ENCODE measurements around the gene PI4KA. TPM values are rescaled to one million over a fixed set of nuclear protein-coding genes. Genes with fewer than 3 reads are reported as not detected.
"Not testable (repeated sequence)": the region's sequence is repeated elsewhere in the genome, so short reads cannot be mapped to it uniquely, and the experiment has no call there.

Gene PI4KA
- total RNA-seq, 5 donors from 2014 or later (not counting 1 experiment from before 2014, with no cell fraction given), result 135 to 187 (median 143) TPM

DNA sequence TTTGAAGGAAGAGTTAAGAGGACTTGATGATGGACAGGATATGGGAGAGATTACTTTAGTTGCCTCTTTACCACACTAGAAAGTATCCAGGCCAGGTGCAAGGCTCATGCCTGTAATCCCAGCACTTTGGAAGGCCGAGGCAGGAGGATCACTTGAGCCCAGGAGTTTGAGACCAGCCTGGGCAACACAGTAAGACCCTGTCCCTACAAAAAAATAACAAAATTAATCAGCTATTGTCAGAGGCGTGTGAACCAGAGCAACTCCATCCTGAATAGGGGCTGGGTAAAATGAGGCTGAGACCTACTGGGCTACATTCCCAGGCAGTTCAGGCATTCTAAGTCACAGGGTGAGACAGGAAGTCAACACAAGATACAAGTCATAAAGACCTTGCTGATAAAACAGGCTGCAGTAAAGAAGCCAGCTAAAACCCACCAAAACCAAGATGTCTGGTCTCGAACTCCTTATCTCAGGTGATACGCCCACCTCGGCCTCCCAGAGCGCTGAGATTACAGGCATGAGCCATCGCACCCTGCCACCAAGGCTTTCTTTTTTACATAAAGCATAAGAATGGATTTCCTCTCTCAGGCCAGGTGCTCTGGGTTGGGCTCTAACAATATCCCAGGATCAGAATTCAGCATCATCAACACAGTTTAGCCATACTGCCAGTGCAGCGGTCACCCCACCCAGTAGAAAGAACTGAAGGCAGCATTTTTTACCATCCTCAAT, 17.8 kb downstream of the PI4KA start:
- Mint-ChIP-seq H3K4me3 (peak overlapping the region in 1 of 3 donors; percentile 38), H3K27ac (peak overlapping the region; percentile 48 to 56), H3K36me3 (peaks cover 5% of the 10 kb centered on the region), H3K27me3 (no peaks in the 10 kb centered on the region), H3K4me1 (peaks cover 70 to 74% (median 70%) of the 10 kb centered on the region in 3 donors), H3K9me3 (no peaks in the 10 kb centered on the region)
- no peaks in the 10 kb centered on the region for H3K27me3 ChIP-seq (replicated peaks in 1 of 2; ENCODE audit: control insufficient read depth in 2 of 2, extremely low read depth in 1 of 2, insufficient read depth in 2 of 2, low read length in 1 of 2)
- H3K4me1 ChIP-seq (ENCODE audit: control insufficient read depth in 1 of 2, extremely low read depth in 1 of 2, insufficient read depth in 2 of 2, low read length in 2 of 2), result peaks cover 3 to 14% of the 10 kb centered on the region in 2 experiments
- H3K9me3 ChIP-seq, result no peaks in the 10 kb centered on the region
- H3K27ac ChIP-seq (ENCODE audit: low read length), result no peak overlapping the region
- peaks cover 0 to 5% of the 10 kb centered on the region in 2 donors for H3K36me3 ChIP-seq (ENCODE audit: control insufficient read depth in 2 of 2, extremely low read depth in 1 of 2, insufficient read depth in 1 of 2, low read length in 1 of 2)
- H3K4me3 ChIP-seq (ENCODE audit: control insufficient read depth in 1 of 2, extremely low read depth in 1 of 2, low read length in 1 of 2), result no peak overlapping the region
- ChIA-PET POLR2A (no interaction called here), CTCF (no interaction called here)
- DNase-seq (no peak), ATAC-seq (replicated peaks in 1 of 4) (peak in 1 of 4 experiments; percentile 33)
- WGBS (ENCODE audit: insufficient coverage), result 53% methylated on average over 6 of the region's 8 CpGs

DNA sequence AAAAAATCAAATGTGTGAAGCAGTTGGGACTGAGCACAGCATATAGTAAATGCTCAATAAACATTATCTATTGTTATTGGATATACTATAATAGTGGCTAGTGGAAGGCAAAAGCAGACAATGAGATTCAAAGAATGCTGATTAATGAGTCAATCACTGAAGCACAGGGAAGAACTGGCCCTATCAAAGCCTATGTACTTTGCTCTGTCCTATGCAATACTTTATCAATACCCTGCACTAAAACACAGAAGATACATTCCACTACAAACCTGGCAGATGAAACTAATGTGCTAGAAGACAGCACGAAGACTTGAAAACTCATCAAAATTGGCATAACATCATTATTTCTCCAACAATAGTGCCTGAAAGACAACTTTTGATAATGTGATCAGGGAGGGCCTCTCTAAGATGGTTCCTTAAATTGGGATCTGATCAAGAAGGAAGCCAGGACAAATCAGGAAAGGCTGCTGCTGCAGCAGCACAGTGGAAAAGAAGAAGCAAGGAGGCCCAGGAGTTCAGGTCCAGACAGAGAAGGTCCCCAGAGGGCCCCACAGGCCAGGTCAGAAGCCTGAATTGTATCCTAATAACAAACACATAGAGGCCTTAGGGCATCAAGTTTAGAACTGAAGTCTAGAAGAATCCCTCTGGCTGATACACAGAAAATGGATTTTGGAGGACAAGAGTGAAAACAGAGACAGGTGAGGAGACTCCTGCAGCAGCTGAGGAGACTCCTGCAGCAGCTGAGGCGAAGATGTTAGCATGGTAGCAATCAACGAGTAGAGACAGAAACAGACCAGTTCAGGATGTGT, 18.6 kb downstream of the PI4KA start:
- WGBS (ENCODE audit: insufficient coverage), result 100% methylated on average over 1 of the region's 3 CpGs
- H3K4me1 ChIP-seq (ENCODE audit: control insufficient read depth in 1 of 2, extremely low read depth in 1 of 2, insufficient read depth in 2 of 2, low read length in 2 of 2), result peaks cover 3 to 14% of the 10 kb centered on the region in 2 experiments
- Mint-ChIP-seq H3K4me3 (peak overlapping the region in 1 of 3 donors; percentile 38), H3K27me3 (no peaks in the 10 kb centered on the region), H3K9me3 (no peaks in the 10 kb centered on the region), H3K36me3 (peaks cover 5% of the 10 kb centered on the region), H3K4me1 (peaks cover 64 to 68% (median 65%) of the 10 kb centered on the region in 3 donors), H3K27ac (peak overlapping the region; percentile 10 to 56)
- peaks cover 0 to 5% of the 10 kb centered on the region in 2 donors for H3K36me3 ChIP-seq (ENCODE audit: control insufficient read depth in 2 of 2, extremely low read depth in 1 of 2, insufficient read depth in 1 of 2, low read length in 1 of 2)
- no peak overlapping the region for H3K4me3 ChIP-seq (ENCODE audit: control insufficient read depth in 1 of 2, extremely low read depth in 1 of 2, low read length in 1 of 2)
- ATAC-seq (replicated peaks in 1 of 4), result no peak
- no peaks in the 10 kb centered on the region for H3K9me3 ChIP-seq
- DNase-seq, result no peak
- no peak overlapping the region for H3K27ac ChIP-seq (ENCODE audit: low read length)
- H3K27me3 ChIP-seq (replicated peaks in 1 of 2; ENCODE audit: control insufficient read depth in 2 of 2, extremely low read depth in 1 of 2, insufficient read depth in 2 of 2, low read length in 1 of 2), result no peaks in the 10 kb centered on the region
- ChIA-PET CTCF (no interaction called here), POLR2A (no interaction called here)

DNA sequence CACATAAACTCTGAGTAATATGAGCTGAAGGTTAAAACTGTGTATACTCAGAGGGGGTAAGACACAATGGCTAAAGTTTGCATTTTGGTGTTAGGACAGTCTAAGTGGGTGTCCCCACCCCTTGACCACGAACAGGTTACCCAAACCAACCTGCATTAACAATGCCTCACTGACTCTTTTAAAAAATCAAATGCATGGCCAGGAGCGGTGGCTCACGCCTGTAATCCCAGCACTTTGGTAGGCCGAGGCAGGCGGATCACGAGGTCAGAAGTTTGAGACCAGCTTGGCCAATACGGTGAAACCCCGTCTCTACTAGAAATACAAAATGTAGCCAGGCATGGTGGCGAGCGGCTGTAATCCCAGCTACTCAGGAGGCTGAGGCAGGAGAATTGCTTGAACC, 19.3 kb downstream of the PI4KA start:
- H3K4me3 Mint-ChIP-seq; H3K9me3 Mint-ChIP-seq; H3K4me3 ChIP-seq (ENCODE audit: control insufficient read depth in 1 of 2, extremely low read depth in 1 of 2, low read length in 1 of 2); H3K27ac ChIP-seq (ENCODE audit: low read length); CTCF ChIA-PET; H3K27ac Mint-ChIP-seq; ATAC-seq (replicated peaks in 1 of 4); H3K27me3 ChIP-seq (replicated peaks in 1 of 2; ENCODE audit: control insufficient read depth in 2 of 2, extremely low read depth in 1 of 2, insufficient read depth in 2 of 2, low read length in 1 of 2); DNase-seq; H3K27me3 Mint-ChIP-seq; POLR2A ChIA-PET; H3K9me3 ChIP-seq; H3K36me3 Mint-ChIP-seq: not testable (repeated sequence)
- 97% methylated on average over 10 of the region's 10 CpGs for WGBS (ENCODE audit: insufficient coverage)
- Histone ChIP-seq H3K4me1 (ENCODE audit: control insufficient read depth in 1 of 2, extremely low read depth in 1 of 2, insufficient read depth in 2 of 2, low read length in 2 of 2) (peaks cover 2 to 14% of the 10 kb centered on the region in 2 experiments), H3K36me3 (ENCODE audit: control insufficient read depth in 2 of 2, extremely low read depth in 1 of 2, insufficient read depth in 1 of 2, low read length in 1 of 2) (peaks cover 0 to 10% of the 10 kb centered on the region in 2 donors)
- H3K4me1 Mint-ChIP-seq, result peaks cover 58 to 62% (median 59%) of the 10 kb centered on the region in 3 donors

DNA sequence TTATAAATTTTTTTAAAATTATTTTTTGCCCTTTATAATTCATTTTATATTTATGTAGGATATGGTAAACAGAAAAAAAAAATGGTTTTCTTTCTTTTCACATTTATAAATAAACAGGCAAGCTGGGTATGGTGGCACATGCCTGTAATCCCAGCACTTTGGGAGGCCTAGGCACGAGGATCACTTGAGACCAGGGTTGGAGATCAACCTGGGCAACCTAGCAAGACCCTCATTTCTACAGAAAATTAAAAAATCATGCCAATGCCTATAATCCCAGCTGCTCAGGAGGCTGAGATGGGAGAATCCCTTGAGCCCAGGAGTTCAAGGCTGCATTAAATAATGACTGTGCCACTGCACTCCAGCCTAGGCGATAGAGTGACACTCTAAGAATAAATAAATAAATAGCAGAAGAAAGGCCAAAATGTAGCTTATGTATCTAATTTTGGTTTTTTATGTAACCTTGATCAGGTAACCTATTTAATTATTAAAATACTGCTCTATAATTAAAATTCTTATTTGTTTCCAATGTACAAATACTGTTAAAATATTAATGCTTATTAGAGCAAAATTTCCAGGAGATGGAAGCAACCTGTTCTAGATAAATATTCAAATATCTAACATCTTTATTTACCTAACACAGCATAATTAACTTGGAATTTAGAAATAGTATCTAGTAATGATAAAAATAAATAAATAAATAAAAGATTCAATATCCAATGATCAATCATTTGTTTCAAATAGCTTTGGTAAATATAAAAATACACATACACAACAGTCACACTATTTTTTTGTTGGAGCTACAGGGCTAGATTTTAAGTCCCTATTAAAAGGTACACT, 21.4 kb downstream of the PI4KA start:
- Histone ChIP-seq H3K4me3 (ENCODE audit: control insufficient read depth in 1 of 2, extremely low read depth in 1 of 2, low read length in 1 of 2) (no peak overlapping the region), H3K4me1 (ENCODE audit: control insufficient read depth in 1 of 2, extremely low read depth in 1 of 2, insufficient read depth in 2 of 2, low read length in 2 of 2) (peaks cover 2 to 14% of the 10 kb centered on the region in 2 experiments), H3K9me3 (no peaks in the 10 kb centered on the region), H3K36me3 (ENCODE audit: control insufficient read depth in 2 of 2, extremely low read depth in 1 of 2, insufficient read depth in 1 of 2, low read length in 1 of 2) (peaks cover 5 to 25% of the 10 kb centered on the region in 2 donors), H3K27me3 (replicated peaks in 1 of 2; ENCODE audit: control insufficient read depth in 2 of 2, extremely low read depth in 1 of 2, insufficient read depth in 2 of 2, low read length in 1 of 2) (no peaks in the 10 kb centered on the region), H3K27ac (ENCODE audit: low read length) (no peak overlapping the region)
- WGBS (ENCODE audit: insufficient coverage), result no CpG with 5 or more reads among the region's 2 CpGs
- Mint-ChIP-seq H3K27me3 (no peaks in the 10 kb centered on the region), H3K27ac (no peak overlapping the region), H3K9me3 (no peaks in the 10 kb centered on the region), H3K36me3 (peaks cover 15% of the 10 kb centered on the region), H3K4me3 (no peak overlapping the region), H3K4me1 (peaks cover 45 to 48% (median 45%) of the 10 kb centered on the region in 3 donors)
- no peak for DNase-seq
- ATAC-seq (replicated peaks in 1 of 4), result no peak
- CTCF ChIA-PET, result no interaction called here
- POLR2A ChIA-PET, result no interaction called here

DNA sequence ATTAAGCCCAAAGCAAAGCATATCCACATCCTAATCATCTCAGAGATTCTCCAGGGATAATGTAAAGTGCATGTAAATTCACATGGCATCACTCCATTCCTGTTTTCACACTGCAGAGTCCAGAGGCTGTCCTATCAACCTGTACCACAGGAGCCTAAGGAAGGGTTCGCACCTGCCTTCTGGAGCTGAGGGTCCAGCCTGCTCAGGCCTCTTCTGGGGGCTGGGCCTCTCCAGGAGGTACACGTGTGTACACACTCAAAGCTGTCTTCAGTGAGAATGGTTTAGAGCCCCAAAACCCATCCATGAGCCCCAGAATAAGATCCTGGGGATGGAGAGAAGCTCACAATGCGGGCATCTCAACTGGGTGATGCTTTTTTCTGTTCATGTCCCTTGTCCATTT, 23.9 kb downstream of the PI4KA start:
- DNase-seq (no peak), ATAC-seq (replicated peaks in 1 of 4) (no peak)
- H3K4me3 Mint-ChIP-seq, result no peak overlapping the region
- Histone ChIP-seq H3K27me3 (replicated peaks in 1 of 2; ENCODE audit: control insufficient read depth in 2 of 2, extremely low read depth in 1 of 2, insufficient read depth in 2 of 2, low read length in 1 of 2) (no peaks in the 10 kb centered on the region), H3K4me1 (ENCODE audit: control insufficient read depth in 1 of 2, extremely low read depth in 1 of 2, insufficient read depth in 2 of 2, low read length in 2 of 2) (peaks cover 0 to 6% of the 10 kb centered on the region in 2 experiments), H3K9me3 (no peaks in the 10 kb centered on the region), H3K36me3 (ENCODE audit: control insufficient read depth in 2 of 2, extremely low read depth in 1 of 2, insufficient read depth in 1 of 2, low read length in 1 of 2) (peaks cover 9 to 45% of the 10 kb centered on the region in 2 donors), H3K27ac (ENCODE audit: low read length) (no peak overlapping the region), H3K4me3 (ENCODE audit: control insufficient read depth in 1 of 2, extremely low read depth in 1 of 2, low read length in 1 of 2) (no peak overlapping the region)
- H3K9me3 Mint-ChIP-seq, result no peaks in the 10 kb centered on the region
- 100% methylated on average over 1 of the region's 3 CpGs for WGBS (ENCODE audit: insufficient coverage)
- CTCF ChIA-PET, result no interaction called here
- peaks cover 33% of the 10 kb centered on the region for H3K36me3 Mint-ChIP-seq
- H3K27me3 Mint-ChIP-seq, result no peaks in the 10 kb centered on the region
- peaks cover 21 to 25% (median 24%) of the 10 kb centered on the region in 3 donors for H3K4me1 Mint-ChIP-seq
- no peak overlapping the region for H3K27ac Mint-ChIP-seq
- POLR2A ChIA-PET, result interaction anchor here in 1 of 2 donors (0.7 kb wide), 1 partner anchor 144 kb away, joined by 5 read pairs; no protein-coding TSS in a partner anchor

DNA sequence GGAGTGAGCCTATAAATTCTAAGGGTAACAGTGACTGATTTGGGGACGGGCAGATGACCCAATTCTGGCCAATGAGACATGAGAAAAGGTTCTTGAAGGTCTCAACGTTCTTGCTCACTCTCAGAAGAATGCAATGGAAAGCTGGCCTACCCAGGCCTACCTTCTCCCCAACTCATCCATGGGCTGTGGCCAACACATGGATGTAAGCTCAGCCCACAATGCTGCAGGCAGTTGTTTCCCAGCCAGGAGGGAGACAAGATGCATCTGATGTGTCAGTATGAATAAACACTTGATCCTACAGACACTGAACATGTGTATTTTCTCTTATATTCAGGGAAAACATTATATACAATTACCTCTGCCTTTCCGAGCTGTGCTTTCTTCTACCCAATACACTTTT, 24.4 kb downstream of the PI4KA start:
- Mint-ChIP-seq H3K4me3 (no peak overlapping the region), H3K36me3 (peaks cover 38% of the 10 kb centered on the region), H3K9me3 (no peaks in the 10 kb centered on the region), H3K27me3 (no peaks in the 10 kb centered on the region), H3K27ac (no peak overlapping the region), H3K4me1 (peaks cover 18 to 20% (median 19%) of the 10 kb centered on the region in 3 donors)
- Histone ChIP-seq H3K27ac (ENCODE audit: low read length) (no peak overlapping the region), H3K9me3 (no peaks in the 10 kb centered on the region), H3K4me3 (ENCODE audit: control insufficient read depth in 1 of 2, extremely low read depth in 1 of 2, low read length in 1 of 2) (no peak overlapping the region), H3K4me1 (ENCODE audit: control insufficient read depth in 1 of 2, extremely low read depth in 1 of 2, insufficient read depth in 2 of 2, low read length in 2 of 2) (peaks cover 0 to 6% of the 10 kb centered on the region in 2 experiments), H3K27me3 (replicated peaks in 1 of 2; ENCODE audit: control insufficient read depth in 2 of 2, extremely low read depth in 1 of 2, insufficient read depth in 2 of 2, low read length in 1 of 2) (no peaks in the 10 kb centered on the region), H3K36me3 (ENCODE audit: control insufficient read depth in 2 of 2, extremely low read depth in 1 of 2, insufficient read depth in 1 of 2, low read length in 1 of 2) (peaks cover 9 to 46% of the 10 kb centered on the region in 2 donors)
- DNase-seq (no peak), ATAC-seq (replicated peaks in 1 of 4) (no peak)
- ChIA-PET POLR2A (no interaction called here), CTCF (no interaction called here)
- WGBS (ENCODE audit: insufficient coverage), result 100% methylated on average over 1 of the region's 3 CpGs
